Activated CD4-positive, alpha-beta T cell treated with anti-CD3 and anti-CD28 coated beads for 24 hours (primary cell): ENCODE results near the gene DDX42.

Experiments
- DNase-seq, 2 donors: peaks; one replicate each; pipeline ENCODE4 v3.0.0-alpha.2; 2020; ENCODE audit warnings: low read depth in 2 of 2

The DDX42 gene

GRCh38 chr17:63774141-63774968 is at the start of gene DDX42:
DDX42 (plus strand) TSS chr17:63774170; CDS start chr17:63787050, 12,880 bp downstream.
- DNase-seq, result peak in 1 of 2 donors; percentile 84

- no peak for DNase-seq
These were observed 38.3 kb upstream of the DDX42 start for GRCh38 chr17:63735691-63736090.

GRCh38 chr17:63740464-63741142 is 33.4 kb upstream of the DDX42 start:
- DNase-seq, result no peak

GRCh38 chr17:63741143-63741407 is 32.9 kb upstream of the DDX42 start:
- no peak for DNase-seq

- peak; percentile 98 for DNase-seq
These were observed 32.4 kb upstream of the DDX42 start, which contains the start of gene STRADA for GRCh38 chr17:63741408-63742173. STRADA (minus strand) TSS chr17:63741799; CDS start chr17:63728369, 13,430 bp downstream.

- DNase-seq, result no peak
These were observed 22.2 kb upstream of the DDX42 start for GRCh38 chr17:63751806-63752205.

- DNase-seq, result no peak
These were observed 21.3 kb upstream of the DDX42 start for GRCh38 chr17:63752707-63753106.

- no peak for DNase-seq
These were observed 20.8 kb upstream of the DDX42 start for GRCh38 chr17:63753215-63753614.

- DNase-seq, result no peak
These were observed 19.9 kb upstream of the DDX42 start for GRCh38 chr17:63754046-63754445.

- DNase-seq, result no peak
These were observed 15.5 kb upstream of the DDX42 start for GRCh38 chr17:63758428-63758827.

- DNase-seq, result no peak
These were observed 13.0 kb upstream of the DDX42 start for GRCh38 chr17:63760771-63761539.

GRCh38 chr17:63762161-63763078 is 11.6 kb upstream of the DDX42 start:
- no peak for DNase-seq

GRCh38 chr17:63764716-63765115 is 9.3 kb upstream of the DDX42 start:
- DNase-seq, result no peak

GRCh38 chr17:63766754-63767153 is 7.2 kb upstream of the DDX42 start:
- no peak for DNase-seq

GRCh38 chr17:63768433-63768832 is 5.5 kb upstream of the DDX42 start:
- DNase-seq, result no peak

- DNase-seq, result no peak
These were observed 1.1 kb upstream of the DDX42 start for GRCh38 chr17:63772801-63773271.

- peak; percentile 95 to 97 for DNase-seq
These were observed 464 bp upstream of the DDX42 start, which contains the start of gene CCDC47 for GRCh38 chr17:63773272-63774140. CCDC47 (minus strand) TSS chr17:63773597; CDS start chr17:63766175, 7,422 bp downstream.

GRCh38 chr17:63774969-63775265 is 947 bp downstream of the DDX42 start:
- no peak for DNase-seq

- no peak for DNase-seq
These were observed 1.4 kb downstream of the DDX42 start for GRCh38 chr17:63775420-63775819.

GRCh38 chr17:63780507-63780906 is 6.5 kb downstream of the DDX42 start:
- DNase-seq, result no peak
